Neural crest cell (in vitro differentiated cells): ENCODE measurements around the gene ZNF319. TPM values are rescaled to one million over a fixed set of nuclear protein-coding genes. Genes with fewer than 3 reads are reported as not detected.
A peak's percentile ranks its signal among the peaks of the same experiment; 100 is the strongest.

Experiments
- DNase-seq: peaks from one replicate; pipeline ENCODE4 v3.0.0; 2021; ENCODE audit warnings: low read depth, mixed read lengths, low spot score
- H3K27ac Mint-ChIP-seq: one replicate; pipeline ENCODE4 v1.8.0; 2021; ENCODE audit warnings: mild to moderate bottlenecking, mixed read lengths; ENCODE audit not compliant: unreplicated experiment
- H3K27me3 Mint-ChIP-seq: 2 replicates; pipeline ENCODE4 v1.8.0; 2021; ENCODE audit warnings: low read depth, mild to moderate bottlenecking, mixed read lengths
- H3K36me3 Mint-ChIP-seq: 2 replicates; pipeline ENCODE4 v1.8.0; 2021; ENCODE audit warnings: low read depth, mild to moderate bottlenecking, mixed read lengths
- H3K4me1 Mint-ChIP-seq: 2 replicates; pipeline ENCODE4 v1.8.0; 2021; ENCODE audit warnings: mixed read lengths
- H3K4me3 Mint-ChIP-seq: one replicate; pipeline ENCODE4 v1.8.0; 2021; ENCODE audit warnings: mild to moderate bottlenecking, mixed read lengths
- H3K9me3 Mint-ChIP-seq: 2 replicates; pipeline ENCODE4 v1.8.0; 2021; ENCODE audit warnings: mixed read lengths
- total RNA-seq: library from RNA; stranded (reverse); gene quantifications from 2 replicates; pipeline ENCODE4 v1.2.1, GENCODE V29; 2021
- TF ChIP-seq, protein P1 (sequence below): fragments of 200-600 bp; sonication (generic); conservative IDR thresholded peaks from 2 replicates; pipeline ENCODE4 v1.5.0; 2021; ENCODE audit warnings: antibody characterized with exemption, mild to moderate bottlenecking

Gene ZNF319
- total RNA-seq, 1 donor from 2014 or later = 15.5 TPM

DNA sequence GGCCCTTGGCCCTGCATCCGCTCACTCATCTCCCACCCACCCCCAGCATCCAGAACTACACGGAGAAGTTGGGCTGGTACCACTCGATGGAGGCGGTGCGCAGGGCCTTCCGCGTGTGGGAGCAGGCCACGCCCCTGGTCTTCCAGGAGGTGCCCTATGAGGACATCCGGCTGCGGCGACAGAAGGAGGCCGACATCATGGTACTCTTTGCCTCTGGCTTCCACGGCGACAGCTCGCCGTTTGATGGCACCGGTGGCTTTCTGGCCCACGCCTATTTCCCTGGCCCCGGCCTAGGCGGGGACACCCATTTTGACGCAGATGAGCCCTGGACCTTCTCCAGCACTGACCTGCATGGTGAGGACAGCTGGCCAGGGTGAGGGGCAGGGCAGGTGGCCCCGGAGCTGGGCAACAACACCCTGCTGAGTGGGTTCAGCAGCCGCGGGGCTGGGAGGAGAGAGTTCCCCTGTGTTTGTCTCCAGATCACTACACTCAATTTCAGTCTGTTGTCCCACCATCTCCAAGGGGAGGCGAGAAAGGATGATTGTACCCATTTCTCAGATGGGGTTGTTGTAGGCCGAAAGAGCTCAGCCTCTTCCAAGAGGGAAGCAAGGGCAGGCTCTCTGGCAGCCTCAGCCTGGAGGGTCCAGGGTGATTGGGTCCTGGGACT is 39.5 kb upstream of the ZNF319 start:
- peaks cover 5% of the 10 kb centered on the region for H3K36me3 Mint-ChIP-seq
- no peaks in the 10 kb centered on the region for H3K4me1 Mint-ChIP-seq
- no peak for DNase-seq
- peak overlapping the region; percentile 43 for H3K27ac Mint-ChIP-seq
- TF ChIP-seq, protein P1, sequence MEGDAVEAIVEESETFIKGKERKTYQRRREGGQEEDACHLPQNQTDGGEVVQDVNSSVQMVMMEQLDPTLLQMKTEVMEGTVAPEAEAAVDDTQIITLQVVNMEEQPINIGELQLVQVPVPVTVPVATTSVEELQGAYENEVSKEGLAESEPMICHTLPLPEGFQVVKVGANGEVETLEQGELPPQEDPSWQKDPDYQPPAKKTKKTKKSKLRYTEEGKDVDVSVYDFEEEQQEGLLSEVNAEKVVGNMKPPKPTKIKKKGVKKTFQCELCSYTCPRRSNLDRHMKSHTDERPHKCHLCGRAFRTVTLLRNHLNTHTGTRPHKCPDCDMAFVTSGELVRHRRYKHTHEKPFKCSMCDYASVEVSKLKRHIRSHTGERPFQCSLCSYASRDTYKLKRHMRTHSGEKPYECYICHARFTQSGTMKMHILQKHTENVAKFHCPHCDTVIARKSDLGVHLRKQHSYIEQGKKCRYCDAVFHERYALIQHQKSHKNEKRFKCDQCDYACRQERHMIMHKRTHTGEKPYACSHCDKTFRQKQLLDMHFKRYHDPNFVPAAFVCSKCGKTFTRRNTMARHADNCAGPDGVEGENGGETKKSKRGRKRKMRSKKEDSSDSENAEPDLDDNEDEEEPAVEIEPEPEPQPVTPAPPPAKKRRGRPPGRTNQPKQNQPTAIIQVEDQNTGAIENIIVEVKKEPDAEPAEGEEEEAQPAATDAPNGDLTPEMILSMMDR = no peak
- no peaks in the 10 kb centered on the region for H3K27me3 Mint-ChIP-seq
- H3K4me3 Mint-ChIP-seq = no peak overlapping the region
- H3K9me3 Mint-ChIP-seq = no peaks in the 10 kb centered on the region

DNA sequence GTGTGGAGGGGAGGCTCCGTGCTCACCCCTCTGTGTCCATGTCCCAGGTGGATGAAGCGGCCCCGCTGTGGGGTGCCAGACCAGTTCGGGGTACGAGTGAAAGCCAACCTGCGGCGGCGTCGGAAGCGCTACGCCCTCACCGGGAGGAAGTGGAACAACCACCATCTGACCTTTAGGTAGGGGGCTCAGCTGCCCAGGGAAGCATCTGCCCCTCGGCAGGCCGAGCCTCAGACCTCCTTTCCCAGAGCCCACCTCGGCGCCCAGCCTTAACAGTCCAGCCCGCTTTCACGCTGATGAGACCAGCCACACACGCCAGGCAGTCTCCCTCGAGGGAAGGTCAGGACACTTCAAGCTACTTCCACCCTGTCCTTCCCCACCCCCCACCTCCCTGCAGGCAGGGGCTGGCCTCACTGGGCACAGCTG is 37.8 kb upstream of the ZNF319 start:
- H3K4me3 Mint-ChIP-seq = no peak overlapping the region
- DNase-seq = no peak
- H3K4me1 Mint-ChIP-seq = peaks cover 3% of the 10 kb centered on the region
- peaks cover 5% of the 10 kb centered on the region for H3K36me3 Mint-ChIP-seq
- no peaks in the 10 kb centered on the region for H3K27me3 Mint-ChIP-seq
- no peaks in the 10 kb centered on the region for H3K9me3 Mint-ChIP-seq
- no peak overlapping the region for H3K27ac Mint-ChIP-seq
- TF ChIP-seq, protein P1 = no peak

DNA sequence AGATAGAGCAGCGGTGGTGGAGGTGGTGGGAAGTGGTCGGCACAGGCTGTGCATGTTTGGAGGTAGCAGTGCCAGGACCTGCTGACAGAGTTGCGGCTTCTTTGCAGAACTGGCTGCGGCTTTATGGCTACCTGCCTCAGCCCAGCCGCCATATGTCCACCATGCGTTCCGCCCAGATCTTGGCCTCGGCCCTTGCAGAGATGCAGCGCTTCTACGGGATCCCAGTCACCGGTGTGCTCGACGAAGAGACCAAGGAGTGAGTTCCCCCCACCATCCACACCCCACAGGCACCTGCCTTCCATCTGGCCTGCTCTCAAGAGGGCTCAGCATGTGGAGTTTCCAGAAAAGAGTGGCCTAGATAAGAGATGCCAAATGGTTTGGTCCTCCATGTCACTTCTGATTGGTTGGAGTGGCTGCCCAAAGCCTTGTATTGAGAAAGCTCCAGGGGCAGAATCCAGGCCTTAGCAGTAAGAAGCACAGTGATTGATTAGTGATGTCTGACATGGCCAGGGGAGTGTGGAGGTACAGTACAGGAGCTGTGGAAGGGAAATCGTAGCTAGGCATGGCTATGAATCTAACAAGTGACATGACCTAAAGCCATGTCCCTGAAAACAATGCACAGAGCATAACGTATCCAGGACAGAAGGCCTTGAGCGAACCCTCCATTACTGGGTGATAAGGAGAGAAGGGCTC is 37.0 kb upstream of the ZNF319 start:
- no peaks in the 10 kb centered on the region for H3K9me3 Mint-ChIP-seq
- H3K36me3 Mint-ChIP-seq = peaks cover 5% of the 10 kb centered on the region
- peaks cover 6% of the 10 kb centered on the region for H3K4me1 Mint-ChIP-seq
- DNase-seq = no peak
- no peak overlapping the region for H3K4me3 Mint-ChIP-seq
- no peak overlapping the region for H3K27ac Mint-ChIP-seq
- H3K27me3 Mint-ChIP-seq = no peaks in the 10 kb centered on the region
- TF ChIP-seq, protein P1 = no peak

DNA sequence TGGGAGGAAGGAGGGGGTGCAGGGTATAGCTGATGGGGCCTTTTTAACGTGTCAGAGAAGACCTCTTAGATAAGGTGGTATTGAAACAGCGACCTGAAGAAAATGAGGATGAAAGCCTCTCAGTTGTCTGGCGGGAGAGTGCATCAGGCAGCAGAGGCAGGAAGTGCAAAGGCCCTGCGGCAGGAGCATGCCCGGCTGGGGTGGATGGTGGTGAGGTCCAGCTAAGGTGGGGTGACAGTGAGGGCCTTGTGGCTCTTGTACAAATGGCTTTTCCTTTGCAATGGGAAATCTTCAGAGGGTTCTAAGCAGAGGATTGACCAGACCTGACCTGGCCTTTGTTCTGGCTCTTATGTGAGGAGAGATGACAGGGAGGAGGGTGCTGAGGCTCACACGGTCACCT is 36.5 kb upstream of the ZNF319 start:
- Mint-ChIP-seq H3K36me3 (peaks cover 5% of the 10 kb centered on the region), H3K9me3 (no peaks in the 10 kb centered on the region), H3K4me1 (peaks cover 10% of the 10 kb centered on the region), H3K4me3 (no peak overlapping the region), H3K27ac (no peak overlapping the region), H3K27me3 (no peaks in the 10 kb centered on the region)
- TF ChIP-seq, protein P1 = no peak
- DNase-seq = no peak

DNA sequence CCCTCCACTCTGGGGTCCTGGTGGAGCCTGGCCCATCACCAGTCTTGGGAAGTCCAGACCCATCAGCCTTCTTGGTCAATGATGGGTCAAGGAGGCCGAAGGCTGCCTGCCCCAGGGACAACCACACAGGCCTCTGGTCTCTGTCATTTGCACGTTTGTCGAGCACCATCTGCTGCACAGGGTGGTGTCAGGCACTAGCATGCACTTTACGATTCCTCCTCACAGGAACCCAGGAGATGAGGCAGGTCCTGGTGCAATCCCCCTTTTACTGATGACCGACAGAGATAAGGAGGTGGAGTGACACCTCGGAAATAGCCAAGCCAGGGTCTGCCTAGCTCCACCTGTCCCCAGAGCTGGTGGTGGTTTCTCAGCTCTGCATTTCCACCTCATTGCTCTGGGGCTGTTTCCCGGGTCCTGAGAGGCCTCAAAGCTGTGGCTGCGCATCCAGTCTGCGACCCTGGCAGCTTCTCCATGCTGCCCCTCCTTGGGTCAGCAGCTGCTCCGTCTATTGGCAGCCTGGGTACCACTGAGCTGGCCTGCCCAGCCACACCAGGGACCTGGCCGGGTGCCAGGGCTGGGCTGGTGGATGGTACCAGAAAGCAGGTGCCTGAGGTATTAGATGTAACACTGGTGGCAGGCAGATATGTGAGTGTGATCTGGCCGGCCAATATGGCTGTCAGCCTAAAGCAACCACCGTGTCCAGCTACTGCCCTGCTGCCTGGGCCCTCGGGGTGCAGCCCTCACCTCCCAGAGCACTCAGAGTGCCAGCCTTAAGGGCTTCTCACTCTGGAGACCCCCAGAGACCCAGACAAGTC is 35.1 kb upstream of the ZNF319 start:
- TF ChIP-seq, protein P1 = no peak
- no peak for DNase-seq
- peaks cover 5% of the 10 kb centered on the region for H3K36me3 Mint-ChIP-seq
- no peak overlapping the region for H3K27ac Mint-ChIP-seq
- H3K27me3 Mint-ChIP-seq = no peaks in the 10 kb centered on the region
- no peaks in the 10 kb centered on the region for H3K9me3 Mint-ChIP-seq
- peaks cover 14% of the 10 kb centered on the region for H3K4me1 Mint-ChIP-seq
- H3K4me3 Mint-ChIP-seq = no peak overlapping the region
